ENCODE measurements around the gene TCHH.
A peak's percentile ranks its signal among the peaks of the same experiment; 100 is the strongest.
"Not testable (repeated sequence)": the region's sequence is repeated elsewhere in the genome, so short reads cannot be mapped to it uniquely, and the experiment has no call there.

The TCHH gene

GRCh38 chr1:152084853-152085252 is 30.4 kb downstream of the TCHH start:
- peaks cover 0 to 10% (median 8%) of the 10 kb centered on the region in 10 experiments; a peak in 10 of 20 replicates for H3K4me1 ChIP-seq
- no peaks in the 10 kb centered on the region for H3K27me3 ChIP-seq
- H3K9ac ChIP-seq = no peak overlapping the region
- H3K9me3 ChIP-seq (replicated peaks in 1 of 11) = 0 out of 22 replicates have a peak, but pooled peaks cover 0 to under 1% (median 0%) of the 10 kb centered on the region in 11 experiments
- no peaks in the 10 kb centered on the region for H3K36me3 ChIP-seq
- TF ChIP-seq Cebpa-rat (IDR thresholded peaks at IDR 0.05) = no peak
- no peak overlapping the region for H3K4me3 ChIP-seq
- H3K27ac ChIP-seq = no peak overlapping the region
- H3K4me2 ChIP-seq = no peak overlapping the region
- H4K20me1 ChIP-seq = no peaks in the 10 kb centered on the region

GRCh38 chr1:152081026-152081425 is 34.2 kb downstream of the TCHH start:
- H3K4me3 ChIP-seq, H3K36me3 ChIP-seq, H3K4me1 ChIP-seq, H3K4me2 ChIP-seq, H3K27me3 ChIP-seq, H4K20me1 ChIP-seq, H3K27ac ChIP-seq, H3K9ac ChIP-seq: not testable (repeated sequence)
- H3K9me3 ChIP-seq (replicated peaks in 1 of 11) = peaks cover 4 to 15% (median 8%) of the 10 kb centered on the region in 11 experiments; a peak in 15 of 22 replicates

- not testable (repeated sequence) for H3K9ac ChIP-seq, H3K27ac ChIP-seq, H3K4me2 ChIP-seq, H3K4me1 ChIP-seq, H3K27me3 ChIP-seq, H3K4me3 ChIP-seq, H4K20me1 ChIP-seq, H3K36me3 ChIP-seq
- H3K9me3 ChIP-seq (replicated peaks in 1 of 11) = peaks cover 4 to 15% (median 8%) of the 10 kb centered on the region in 11 experiments; a peak in 15 of 22 replicates
Observed at GRCh38 chr1:152080494-152080893, 34.8 kb downstream of the TCHH start.

- no peak overlapping the region for H3K4me2 ChIP-seq
- no peak overlapping the region for H3K27ac ChIP-seq
- H3K4me3 ChIP-seq = no peak overlapping the region
- H3K27me3 ChIP-seq = no peaks in the 10 kb centered on the region; a peak in 1 of 22 replicates
- no peak for TF ChIP-seq Cebpa-rat (IDR thresholded peaks at IDR 0.05)
- H3K36me3 ChIP-seq = no peaks in the 10 kb centered on the region
- H3K4me1 ChIP-seq = no peaks in the 10 kb centered on the region
- H4K20me1 ChIP-seq = no peaks in the 10 kb centered on the region
- H3K9ac ChIP-seq = no peak overlapping the region
- peaks cover 4 to 15% (median 8%) of the 10 kb centered on the region in 11 experiments; a peak in 15 of 22 replicates for H3K9me3 ChIP-seq (replicated peaks in 1 of 11)
Observed at GRCh38 chr1:152078831-152079441, 36.3 kb downstream of the TCHH start.

DNA sequence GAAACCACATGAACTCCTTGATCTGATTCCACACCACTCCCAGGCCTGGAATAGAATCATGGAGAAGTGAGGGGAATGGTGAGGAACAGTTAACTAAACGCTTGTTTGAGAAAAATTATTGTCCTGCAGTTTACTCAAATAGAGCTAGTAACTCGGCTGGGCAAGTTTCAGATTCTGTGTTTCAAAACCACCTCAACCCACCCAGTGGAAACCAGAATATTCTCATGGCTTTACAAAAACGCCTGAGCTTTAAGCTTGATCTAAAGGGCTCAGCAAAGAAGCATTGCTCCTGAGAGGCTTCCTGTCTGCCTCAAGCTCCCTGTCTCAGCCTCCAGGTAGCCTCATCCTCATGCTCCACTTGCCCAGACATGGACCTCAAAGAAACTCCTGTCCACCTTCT is 42.9 kb downstream of the TCHH start:
- Histone ChIP-seq H3K27me3 (no peaks in the 10 kb centered on the region), H3K4me2 (no peak overlapping the region), H3K27ac (no peak overlapping the region), H3K36me3 (no peaks in the 10 kb centered on the region), H3K4me3 (no peak overlapping the region), H3K9ac (no peak overlapping the region), H3K9me3 (replicated peaks in 1 of 11) (no peaks in the 10 kb centered on the region), H4K20me1 (no peaks in the 10 kb centered on the region), H3K4me1 (peaks cover 6 to 18% (median 9%) of the 10 kb centered on the region in 10 experiments; a peak in 19 of 20 replicates)
- no peak for TF ChIP-seq Cebpa-rat (IDR thresholded peaks at IDR 0.05)

GRCh38 chr1:152071123-152071522 is 44.1 kb downstream of the TCHH start:
- TF ChIP-seq Cebpa-rat (IDR thresholded peaks at IDR 0.05) = no peak
- H4K20me1 ChIP-seq = no peaks in the 10 kb centered on the region
- H3K9ac ChIP-seq = no peak overlapping the region
- H3K9me3 ChIP-seq (replicated peaks in 1 of 11) = no peaks in the 10 kb centered on the region
- H3K4me1 ChIP-seq = peaks cover 15 to 30% (median 19%) of the 10 kb centered on the region in 10 experiments
- H3K27me3 ChIP-seq = no peaks in the 10 kb centered on the region
- no peak overlapping the region for H3K27ac ChIP-seq
- H3K4me3 ChIP-seq = no peak overlapping the region
- no peak overlapping the region for H3K4me2 ChIP-seq
- no peaks in the 10 kb centered on the region for H3K36me3 ChIP-seq

GRCh38 chr1:152067929-152068328 is 47.3 kb downstream of the TCHH start:
- peak overlapping the region in 1 of 11 experiments; percentile 39; a peak in 1 of 22 replicates for H3K9ac ChIP-seq
- peak overlapping the region in 7 of 11 experiments; percentile 8 to 80 (median 54); a peak in 12 of 22 replicates for H3K27ac ChIP-seq
- no peaks in the 10 kb centered on the region for H4K20me1 ChIP-seq
- peaks cover 15 to 35% (median 19%) of the 10 kb centered on the region in 10 experiments for H3K4me1 ChIP-seq
- TF ChIP-seq Cebpa-rat (IDR thresholded peaks at IDR 0.05) = no peak
- H3K9me3 ChIP-seq (replicated peaks in 1 of 11) = no peaks in the 10 kb centered on the region; a peak in 1 of 22 replicates
- no peak overlapping the region for H3K4me3 ChIP-seq
- H3K4me2 ChIP-seq = peak overlapping the region; percentile 10 to 87 (median 63); a peak in 19 of 22 replicates
- H3K27me3 ChIP-seq = no peaks in the 10 kb centered on the region
- no peaks in the 10 kb centered on the region for H3K36me3 ChIP-seq

GRCh38 chr1:152067150-152067549 is 48.1 kb downstream of the TCHH start:
- Histone ChIP-seq H3K27ac (peak overlapping the region in 8 of 11 experiments; percentile 5 to 80 (median 72); a peak in 14 of 22 replicates), H3K4me1 (peaks cover 15 to 35% (median 19%) of the 10 kb centered on the region in 10 experiments), H3K4me2 (peak overlapping the region; percentile 10 to 87 (median 63); a peak in 20 of 22 replicates), H3K9me3 (replicated peaks in 1 of 11) (no peaks in the 10 kb centered on the region; a peak in 1 of 22 replicates), H3K9ac (peak overlapping the region in 5 of 11 experiments; percentile 13 to 54 (median 41); a peak in 7 of 22 replicates), H3K4me3 (no peak overlapping the region), H3K27me3 (no peaks in the 10 kb centered on the region), H3K36me3 (no peaks in the 10 kb centered on the region), H4K20me1 (no peaks in the 10 kb centered on the region)
- TF ChIP-seq Cebpa-rat (IDR thresholded peaks at IDR 0.05) = peak in 7 of 11 experiments; percentile 8 to 81 (median 69); a peak in 10 of 22 replicates

- no peaks in the 10 kb centered on the region; a peak in 1 of 22 replicates for H3K9me3 ChIP-seq (replicated peaks in 1 of 11)
- no peak overlapping the region for H3K9ac ChIP-seq
- no peak overlapping the region for H3K4me3 ChIP-seq
- no peak overlapping the region for H3K4me2 ChIP-seq
- peaks cover 4 to 14% (median 7%) of the 10 kb centered on the region in 10 experiments; a peak in 19 of 20 replicates for H3K4me1 ChIP-seq
- no peak overlapping the region for H3K27ac ChIP-seq
- no peaks in the 10 kb centered on the region for H4K20me1 ChIP-seq
- no peaks in the 10 kb centered on the region for H3K36me3 ChIP-seq
- no peak for TF ChIP-seq Cebpa-rat (IDR thresholded peaks at IDR 0.05)
- no peaks in the 10 kb centered on the region for H3K27me3 ChIP-seq
Observed at GRCh38 chr1:152061952-152062351, 53.3 kb downstream of the TCHH start.
